Fibroblast of peridontal ligament (primary cell): ENCODE measurements around the gene EMILIN1.

Experiments
- DNase-seq: peaks from one replicate; pipeline ENCODE4 v3.0.0-alpha.2; 2010; ENCODE audit errors: extremely low read depth

EMILIN1 gene

GRCh38 chr2:27123302-27124150 is 45.1 kb downstream of the EMILIN1 start, which contains the start of gene ABHD1:
Gene ABHD1, plus strand, starts transcription at chr2:27123815. Its CDS starts 134 bp downstream, at chr2:27123949.
- peak; percentile 7 for DNase-seq

- no peak for DNase-seq
Observed at GRCh38 chr2:27125104-27125503, 46.7 kb downstream of the EMILIN1 start.

DNA sequence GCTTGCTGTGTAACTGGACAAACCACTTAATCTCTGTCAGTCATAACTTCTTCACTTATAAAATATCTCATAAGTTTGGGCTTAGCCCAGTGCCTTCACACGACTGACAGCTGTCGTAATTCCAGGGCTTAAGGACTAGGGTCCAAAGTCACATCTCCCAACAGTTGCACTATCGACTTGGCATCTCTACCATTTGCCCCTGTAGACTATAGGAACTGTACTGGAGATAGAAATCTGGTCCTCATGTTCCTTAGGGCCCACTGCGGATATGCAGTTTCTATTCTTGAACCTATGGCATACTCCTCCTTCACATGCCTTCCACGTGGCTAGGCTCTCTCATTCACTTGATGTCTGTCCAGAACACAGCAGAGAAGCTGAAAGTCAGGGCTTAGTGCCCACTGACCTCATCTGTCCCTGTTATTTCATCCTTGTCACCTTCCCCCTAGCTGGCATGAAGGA is 47.9 kb downstream of the EMILIN1 start:
- no peak for DNase-seq

DNA sequence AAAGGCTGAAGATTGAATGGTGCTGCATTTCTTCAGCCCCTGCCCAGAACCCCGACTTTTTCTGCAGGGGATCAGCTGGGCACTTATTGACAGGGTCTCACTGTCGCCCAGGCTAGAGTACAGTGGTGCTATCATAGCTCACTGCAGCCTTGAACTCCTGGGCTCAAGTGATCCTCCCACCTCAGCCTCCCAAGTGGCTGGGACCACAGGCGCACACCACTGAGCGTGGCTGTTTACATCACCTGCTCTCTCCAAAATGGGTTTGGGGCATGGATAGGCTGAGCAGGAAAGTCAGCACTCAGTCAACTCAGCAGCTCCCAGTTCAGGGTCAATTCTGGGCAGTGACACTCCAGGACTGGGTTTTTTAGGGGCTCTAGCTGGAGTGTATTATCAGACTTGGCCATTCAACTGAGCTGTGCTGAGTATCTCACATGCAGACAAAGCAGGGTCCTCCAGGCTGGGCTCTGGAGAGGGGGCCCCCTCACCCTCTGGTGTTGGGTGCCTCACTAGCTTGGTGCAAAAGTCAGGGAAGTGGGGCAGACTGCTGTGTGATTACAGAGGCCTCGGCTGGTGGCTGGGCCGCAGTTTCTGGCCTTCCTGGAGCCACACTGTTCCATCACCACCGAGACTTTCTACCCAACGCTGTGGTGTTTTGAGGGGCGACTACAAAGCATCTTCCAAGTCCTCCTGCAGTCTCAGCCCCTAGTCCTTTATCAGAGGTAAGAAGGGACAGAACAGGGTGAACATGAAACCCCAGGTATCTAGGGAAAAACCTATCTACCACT is 49.7 kb downstream of the EMILIN1 start:
- DNase-seq: no peak

DNA sequence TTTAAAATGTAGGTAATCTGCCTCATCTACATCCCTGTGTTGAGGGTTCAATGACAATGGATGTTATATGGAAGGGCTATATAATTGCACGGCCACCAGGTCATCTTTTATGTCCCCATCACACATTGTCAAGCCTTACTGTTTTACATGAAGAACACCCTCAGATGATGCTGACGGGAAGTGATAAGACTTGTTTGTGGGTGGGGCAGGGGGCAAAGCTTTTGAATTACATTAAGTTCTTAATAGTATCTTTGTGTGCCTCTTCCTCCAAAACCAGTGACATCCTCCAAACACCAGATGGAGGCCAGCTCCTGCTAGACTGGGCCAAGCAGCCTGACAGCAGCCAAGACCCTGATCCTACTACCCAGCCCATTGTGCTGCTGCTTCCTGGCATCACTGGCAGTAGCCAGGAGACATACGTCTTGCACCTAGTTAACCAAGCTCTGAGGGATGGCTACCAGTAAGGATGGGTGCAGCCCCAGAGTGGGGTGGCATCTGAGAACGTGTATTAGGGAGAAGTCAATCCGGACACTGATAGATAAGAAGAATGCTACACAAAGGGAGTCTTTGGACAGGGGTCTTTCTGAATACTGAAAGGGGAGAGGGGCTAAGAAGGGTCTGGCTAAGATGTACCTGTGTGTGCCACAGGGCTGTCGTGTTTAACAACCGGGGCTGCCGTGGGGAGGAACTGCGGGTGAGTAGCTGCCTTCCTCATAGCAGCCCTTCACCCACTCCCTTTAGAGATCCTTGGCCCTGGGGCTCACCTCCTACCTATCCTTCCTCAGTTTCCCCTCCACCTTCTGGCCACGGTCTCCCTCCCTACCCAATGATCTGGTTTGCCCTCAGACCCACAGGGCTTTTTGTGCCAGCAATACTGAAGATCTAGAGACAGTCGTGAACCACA is 50.5 kb downstream of the EMILIN1 start:
- no peak for DNase-seq

- DNase-seq: no peak
Observed at GRCh38 chr2:27130396-27130795, 52.0 kb downstream of the EMILIN1 start.

DNA sequence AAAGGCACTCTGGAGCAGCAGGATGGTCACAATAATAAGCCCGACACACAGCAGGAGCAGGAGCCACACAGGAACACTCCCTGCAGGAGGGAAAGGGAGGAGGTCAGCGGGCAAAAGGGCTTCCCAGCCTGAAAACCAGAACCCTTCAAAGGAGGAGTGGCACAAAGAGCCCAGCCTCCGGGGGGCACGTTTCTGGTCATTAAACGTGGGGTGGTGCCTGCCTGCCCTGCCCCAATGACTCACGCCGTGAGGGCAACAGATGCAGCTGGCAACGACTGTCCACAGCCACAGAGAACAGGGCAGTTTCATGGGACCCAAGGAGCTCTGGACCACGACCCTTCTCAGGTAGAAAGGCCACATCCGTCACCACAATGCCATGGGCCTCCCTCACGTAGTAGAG is 53.0 kb downstream of the EMILIN1 start:
- DNase-seq: no peak

- no peak for DNase-seq
Observed at GRCh38 chr2:27133195-27133875, 54.9 kb downstream of the EMILIN1 start.

- peak; percentile 93 for DNase-seq
Observed at GRCh38 chr2:27133905-27134780, 55.7 kb downstream of the EMILIN1 start, which contains the start of gene PREB. Gene PREB, minus strand, starts transcription at chr2:27134636. Its CDS starts 215 bp downstream, at chr2:27134421.

GRCh38 chr2:27134781-27135477 is 56.5 kb downstream of the EMILIN1 start:
- no peak for DNase-seq

- no peak for DNase-seq
Observed at GRCh38 chr2:27135478-27135955, 57.1 kb downstream of the EMILIN1 start.
